ENCODE results near the gene CCSAP. TPM values are rescaled to one million over a fixed set of nuclear protein-coding genes. Genes with fewer than 3 reads are reported as not detected.

The CCSAP gene
- total RNA-seq, 1 donor from 2014 or later: 224 TPM

Small RNA genes lying within 50 kb of the gene (small RNA-seq; reads per million reads assigned to genes)
- gene RNU6-180P: 0.08 reads per million

Other genes with a start within 250 kb of the CCSAP start
- 38.7 TPM for gene RAB4A, start 71.9 kb downstream of the CCSAP start, total RNA-seq
- gene ACTA1, start 91.0 kb upstream of the CCSAP start, total RNA-seq: 0.41 TPM
- gene NUP133, start 165.3 kb upstream of the CCSAP start, total RNA-seq: 65.6 TPM
- 18.8 TPM for gene ABCB10, start 215.7 kb upstream of the CCSAP start, total RNA-seq